Measurements from ENCODE around the gene C1orf141.

- TF ChIP-seq POLR2A (IDR thresholded peaks at IDR 0.05) = no peak
- TF ChIP-seq CTCF (IDR thresholded peaks at IDR 0.05) = no peak
- TF ChIP-seq EP300 (IDR thresholded peaks at IDR 0.05) = no peak
- no peak for TF ChIP-seq POLR2AphosphoS5 (IDR thresholded peaks at IDR 0.05)
These were observed 13.9 kb upstream of the C1orf141 start for GRCh38 chr1:67148516-67149178.
